C1 segment of cervical spinal cord (tissue), 14 donors: ENCODE measurements around the gene ESR1.

Source experiments
- DNase-seq, 14 donors: peaks; one replicate each; lab custom pipeline; 2025; lab: John Stamatoyannopoulos, UW

Gene ESR1

GRCh38 chr6:151807513-151808370, at the start of gene ESR1:
Gene ESR1 (plus strand): TSS chr6:151807682. CDS start chr6:151807913, 231 bp downstream.
- no peak for DNase-seq

GRCh38 chr6:151760486-151760885, 47.0 kb upstream of the ESR1 start:
- no peak for DNase-seq

GRCh38 chr6:151761851-151762250, 45.6 kb upstream of the ESR1 start:
- no peak for DNase-seq

- no peak for DNase-seq
Observed at GRCh38 chr6:151762817-151763216, 44.7 kb upstream of the ESR1 start.

GRCh38 chr6:151763303-151763702, 44.2 kb upstream of the ESR1 start:
- no peak for DNase-seq

- peak in 11 of 14 donors; percentile 2 to 52 (median 15) for DNase-seq
Observed at GRCh38 chr6:151763938-151764680, 43.4 kb upstream of the ESR1 start.

GRCh38 chr6:151765444-151765886, 42.0 kb upstream of the ESR1 start:
- DNase-seq, result peak in 5 of 14 donors; percentile 2 to 30 (median 11)

- DNase-seq, result no peak
Observed at GRCh38 chr6:151772446-151772845, 35.0 kb upstream of the ESR1 start.

GRCh38 chr6:151773382-151773781, 34.1 kb upstream of the ESR1 start:
- DNase-seq, result no peak

GRCh38 chr6:151782560-151782959, 24.9 kb upstream of the ESR1 start:
- DNase-seq, result no peak

- DNase-seq, result no peak
Observed at GRCh38 chr6:151783692-151784091, 23.8 kb upstream of the ESR1 start.

- DNase-seq, result no peak
Observed at GRCh38 chr6:151784441-151785214, 22.9 kb upstream of the ESR1 start.

GRCh38 chr6:151796842-151797530, 10.5 kb upstream of the ESR1 start:
- DNase-seq, result no peak

GRCh38 chr6:151803743-151804142, 3.7 kb upstream of the ESR1 start:
- DNase-seq, result no peak

GRCh38 chr6:151804585-151805285, 2.7 kb upstream of the ESR1 start:
- no peak for DNase-seq

GRCh38 chr6:151805286-151805840, 2.1 kb upstream of the ESR1 start:
- no peak for DNase-seq

- no peak for DNase-seq
Observed at GRCh38 chr6:151806757-151807512, 547 bp upstream of the ESR1 start.

GRCh38 chr6:151808371-151809241, 1.1 kb downstream of the ESR1 start:
- DNase-seq, result no peak

- no peak for DNase-seq
Observed at GRCh38 chr6:151811081-151811480, 3.6 kb downstream of the ESR1 start.
